Astrocyte of the hippocampus (primary cell): ENCODE data around the gene TNK2.
"Not testable (repeated sequence)": the region's sequence is repeated elsewhere in the genome, so short reads cannot be mapped to it uniquely, and the experiment has no call there.

Experiments used
- DNase-seq: peaks from one replicate; pipeline ENCODE4 v3.0.0; 2011; ENCODE audit warnings: low read depth, low spot score

TNK2 gene

GRCh38 chr3:195907934-195908693, at the start of gene TNK2:
Gene TNK2, minus strand, starts transcription at chr3:195908551. Its CDS starts 19,963 bp downstream, at chr3:195888588.
- DNase-seq, result no peak

GRCh38 chr3:195956577-195956976, 48.2 kb upstream of the TNK2 start:
- DNase-seq, result no peak

- DNase-seq, result not testable (repeated sequence)
Measured at GRCh38 chr3:195955416-195955841, 47.1 kb upstream of the TNK2 start.

DNA sequence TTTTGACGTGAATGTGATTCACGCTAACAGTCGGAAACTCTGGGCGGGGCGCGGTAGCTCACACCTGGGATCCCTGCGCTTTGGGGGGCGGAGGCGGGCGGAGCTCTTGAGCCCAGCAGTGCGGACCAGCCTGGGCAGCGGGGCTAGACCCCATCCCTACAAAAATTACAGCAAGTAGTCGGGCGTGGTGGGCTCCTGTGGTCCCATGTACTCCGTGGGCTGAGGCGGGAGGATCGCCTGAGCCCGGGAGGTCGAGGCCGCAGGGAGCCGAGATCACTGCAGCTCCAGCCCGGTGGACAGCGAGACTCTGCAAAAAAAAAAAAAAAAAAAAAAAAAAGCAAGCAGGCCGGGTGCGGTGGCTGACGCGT, 46.4 kb upstream of the TNK2 start:
- not testable (repeated sequence) for DNase-seq

DNA sequence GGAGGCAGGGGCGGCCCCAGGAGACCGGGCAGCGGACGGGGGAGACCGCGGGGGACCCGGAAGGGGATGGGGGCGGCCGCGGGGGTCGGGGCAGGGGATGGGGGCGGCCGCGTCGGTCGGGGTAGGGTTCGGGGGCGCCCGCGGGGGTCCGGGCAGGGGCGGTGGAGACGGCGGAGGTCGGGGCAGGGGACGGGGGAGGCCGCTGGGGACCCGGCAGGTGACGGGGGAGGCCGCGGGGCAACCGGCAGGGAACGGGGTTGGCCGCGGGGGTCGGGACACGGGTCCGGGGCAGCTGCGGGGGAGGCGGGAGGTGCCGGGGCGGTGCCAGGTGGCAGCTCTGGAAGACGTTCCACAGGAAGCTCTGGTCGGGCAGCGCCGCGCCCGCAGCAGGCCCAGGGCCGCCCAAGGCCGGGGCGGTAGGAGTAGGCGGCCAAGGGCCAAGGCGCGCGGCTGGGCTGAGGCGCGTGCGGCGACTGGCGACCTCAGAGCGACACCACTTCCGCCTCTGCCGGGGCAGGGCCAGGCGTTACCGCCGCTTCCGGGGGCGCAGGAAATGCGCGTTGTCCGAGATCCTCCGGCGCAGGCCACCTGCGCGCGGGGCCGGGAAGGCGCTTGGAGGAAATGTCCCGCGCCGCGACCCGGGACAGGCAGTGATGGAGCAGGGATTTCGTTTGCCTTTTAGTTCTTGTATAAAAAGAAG, 45.9 kb upstream of the TNK2 start:
- DNase-seq, result peak; percentile 76

GRCh38 chr3:195952590-195952989, 44.2 kb upstream of the TNK2 start:
- not testable (repeated sequence) for DNase-seq

GRCh38 chr3:195951443-195952177, 43.3 kb upstream of the TNK2 start:
- not testable (repeated sequence) for DNase-seq

DNA sequence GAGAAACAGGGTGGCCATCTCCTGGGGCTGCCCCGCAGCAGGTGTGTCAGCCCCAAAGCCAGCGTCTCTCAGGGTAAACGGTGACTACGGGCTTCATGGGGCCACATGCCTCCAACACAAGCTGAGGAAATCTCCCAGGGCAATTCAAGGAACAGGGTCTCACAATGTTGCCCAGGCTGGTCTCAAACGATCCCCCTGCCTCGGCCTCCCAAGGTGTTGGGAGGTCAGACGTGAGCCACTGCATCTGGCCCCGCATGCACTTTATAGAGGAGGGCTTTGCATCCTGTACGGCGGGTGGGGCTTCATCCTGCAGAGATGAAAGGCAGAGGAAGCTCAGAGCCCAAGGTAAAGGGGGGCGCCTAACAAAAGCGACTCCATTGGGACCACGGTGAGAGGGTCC, 42.4 kb upstream of the TNK2 start:
- not testable (repeated sequence) for DNase-seq

GRCh38 chr3:195950164-195950563, 41.8 kb upstream of the TNK2 start:
- not testable (repeated sequence) for DNase-seq

GRCh38 chr3:195946910-195947699, 38.8 kb upstream of the TNK2 start:
- DNase-seq, result not testable (repeated sequence)

DNA sequence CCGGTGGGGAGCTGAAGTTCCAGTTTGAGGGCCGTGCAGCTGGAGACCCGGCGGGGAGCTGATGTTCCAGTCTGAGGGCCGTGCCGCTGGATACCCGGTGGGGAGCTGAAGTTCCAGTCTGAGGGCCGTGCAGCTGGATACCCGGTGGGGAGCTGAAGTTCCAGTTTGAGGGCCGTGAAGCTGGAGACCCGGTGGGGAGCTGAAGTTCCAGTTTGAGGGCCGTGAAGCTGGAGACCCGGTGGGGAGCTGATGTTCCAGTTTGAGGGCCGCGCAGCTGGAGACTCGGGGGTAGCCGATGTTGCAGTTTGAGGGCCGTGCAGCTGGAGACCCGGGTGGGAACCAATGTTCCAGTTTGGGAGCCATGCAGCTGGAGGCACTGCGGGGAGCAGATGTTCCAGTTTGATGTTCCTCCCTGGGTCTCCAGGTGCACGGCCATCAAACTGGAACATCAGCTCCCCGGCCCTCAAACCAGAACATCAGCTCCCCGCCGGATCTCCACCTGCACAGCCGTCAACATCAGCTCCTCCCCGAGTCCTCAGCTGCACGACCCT, 33.0 kb upstream of the TNK2 start:
- DNase-seq, result not testable (repeated sequence)

DNA sequence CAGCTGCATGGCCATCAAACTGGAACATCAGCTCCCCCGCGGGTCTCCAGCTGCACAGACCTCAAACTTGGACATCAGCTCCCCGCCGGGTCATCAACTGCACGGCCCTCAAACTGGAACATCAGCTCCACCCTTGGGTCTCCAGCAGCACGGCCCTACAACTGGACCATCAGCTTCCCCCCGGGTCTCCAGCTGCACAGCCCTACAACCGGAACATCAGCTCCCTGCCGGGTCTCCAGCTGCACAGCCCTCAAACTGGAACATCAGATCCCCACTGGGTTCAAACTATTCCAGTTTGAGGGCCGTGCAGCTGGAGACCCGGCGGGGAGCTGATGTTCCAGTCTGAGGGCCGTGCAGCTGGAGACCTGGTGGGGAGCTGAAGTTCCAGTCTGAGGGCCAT, 32.5 kb upstream of the TNK2 start:
- not testable (repeated sequence) for DNase-seq

GRCh38 chr3:195939526-195940470, 31.4 kb upstream of the TNK2 start:
- not testable (repeated sequence) for DNase-seq

DNA sequence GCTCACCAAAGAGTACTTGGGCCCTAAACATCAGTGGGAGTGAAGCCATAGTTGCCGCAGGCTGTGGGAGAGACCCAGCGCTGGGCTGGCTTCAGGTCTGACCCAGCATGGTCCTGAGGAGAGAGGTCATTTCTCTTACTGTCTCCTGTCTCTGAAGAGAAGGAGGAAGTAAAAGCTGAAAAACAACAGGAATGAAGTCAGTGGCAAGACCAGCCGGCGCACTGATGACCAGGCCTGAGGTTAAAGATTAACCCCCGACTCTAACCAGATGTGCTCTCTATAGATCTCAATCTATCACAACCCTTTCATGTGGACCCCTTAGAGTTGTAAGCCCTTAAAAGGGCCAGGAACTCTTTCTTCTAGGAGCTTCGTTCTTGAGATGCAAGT, 24.7 kb upstream of the TNK2 start:
- DNase-seq, result not testable (repeated sequence)

GRCh38 chr3:195932418-195933043, 24.2 kb upstream of the TNK2 start:
- DNase-seq, result no peak

GRCh38 chr3:195931582-195932273, 23.4 kb upstream of the TNK2 start:
- no peak for DNase-seq

- no peak for DNase-seq
Measured at GRCh38 chr3:195929452-195929851, 21.1 kb upstream of the TNK2 start.

GRCh38 chr3:195921334-195921791, 13.0 kb upstream of the TNK2 start:
- DNase-seq, result peak; percentile 55

DNA sequence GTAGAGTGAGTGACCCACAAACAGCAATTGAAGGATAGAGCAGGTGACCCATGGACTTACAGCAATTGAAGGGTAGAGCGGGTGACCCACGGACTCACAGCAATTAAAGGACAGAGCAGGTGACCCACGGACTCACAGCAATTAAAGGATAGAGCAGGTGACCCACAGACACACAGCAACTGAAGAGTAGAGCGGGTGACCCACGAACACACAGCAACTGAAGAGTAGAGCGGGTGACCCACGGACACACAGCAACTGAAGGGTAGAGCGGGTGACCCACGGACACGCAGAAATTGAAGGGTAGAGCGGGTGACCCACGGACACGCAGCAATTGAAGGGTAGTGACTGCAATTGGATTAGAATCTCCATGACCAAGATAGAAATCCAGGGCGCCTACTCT, 9.8 kb upstream of the TNK2 start:
- no peak for DNase-seq
